ENCODE data around the gene CPXM2. TPM values are rescaled to one million over a fixed set of nuclear protein-coding genes. Genes with fewer than 3 reads are reported as not detected.

CPXM2 gene
- total RNA-seq, 3 donors from 2014 or later (not counting 1 experiment from before 2014, with no cell fraction given), result not detected

- no peak overlapping the region for H3K4me3 ChIP-seq (ENCODE audit: low read length)
Observed at GRCh38 chr10:123879606-123880257, 11.9 kb downstream of the CPXM2 start.

GRCh38 chr10:123878666-123879303 is 12.8 kb downstream of the CPXM2 start:
- no peak overlapping the region for H3K27ac Mint-ChIP-seq
- no peak overlapping the region for H3K4me3 Mint-ChIP-seq
- no peaks in the 10 kb centered on the region for H3K9me3 Mint-ChIP-seq
- peaks cover 7 to 13% of the 10 kb centered on the region in 2 donors for H3K4me1 Mint-ChIP-seq
- Histone ChIP-seq H3K27ac (ENCODE audit: low read length) (no peak overlapping the region), H3K9me3 (ENCODE audit: control insufficient read depth, insufficient read depth, low read length) (no peaks in the 10 kb centered on the region), H3K36me3 (ENCODE audit: control insufficient read depth, insufficient read depth, low read length) (no peaks in the 10 kb centered on the region), H3K4me1 (ENCODE audit: control insufficient read depth, insufficient read depth, low read length) (peaks cover 4% of the 10 kb centered on the region), H3K27me3 (ENCODE audit: control insufficient read depth, insufficient read depth, low read length) (no peaks in the 10 kb centered on the region), H3K4me3 (ENCODE audit: low read length) (no peak overlapping the region)
- DNase-seq (no peak), ATAC-seq (no peak)
- peaks cover 0 to 5% of the 10 kb centered on the region in 2 donors for H3K27me3 Mint-ChIP-seq (ENCODE audit: low read depth in 2 of 2)
- 80% methylated on average over 7 of the region's 7 CpGs for WGBS (ENCODE audit: insufficient coverage)
- H3K36me3 Mint-ChIP-seq, result no peaks in the 10 kb centered on the region
- intact Hi-C loops (cut with micrococcal nuclease), result no loop called here
- TF ChIP-seq CTCF (IDR thresholded peaks at IDR 0.05), result no peak

More at GRCh38 chr10:123879606-123880257, 11.9 kb downstream of the CPXM2 start:
- H3K9me3 Mint-ChIP-seq, result no peaks in the 10 kb centered on the region
- no peak for TF ChIP-seq CTCF (IDR thresholded peaks at IDR 0.05)
- intact Hi-C loops (cut with micrococcal nuclease), result no loop called here
- no peak for DNase-seq
- no peaks in the 10 kb centered on the region for H3K9me3 ChIP-seq (ENCODE audit: control insufficient read depth, insufficient read depth, low read length)
- H3K4me1 Mint-ChIP-seq, result peaks cover 0 to 6% of the 10 kb centered on the region in 2 donors
- 79% methylated on average over 6 of the region's 10 CpGs for WGBS (ENCODE audit: insufficient coverage)
- H3K4me3 Mint-ChIP-seq, result no peak overlapping the region
- H3K27me3 ChIP-seq (ENCODE audit: control insufficient read depth, insufficient read depth, low read length), result no peaks in the 10 kb centered on the region
- peaks cover 0 to 9% of the 10 kb centered on the region in 2 donors for H3K27me3 Mint-ChIP-seq (ENCODE audit: low read depth in 2 of 2)
- no peak overlapping the region for H3K27ac ChIP-seq (ENCODE audit: low read length)
- H3K4me1 ChIP-seq (ENCODE audit: control insufficient read depth, insufficient read depth, low read length), result peaks cover 1% of the 10 kb centered on the region
- H3K36me3 Mint-ChIP-seq, result no peaks in the 10 kb centered on the region
- H3K36me3 ChIP-seq (ENCODE audit: control insufficient read depth, insufficient read depth, low read length), result no peaks in the 10 kb centered on the region
- ATAC-seq, result no peak
- no peak overlapping the region for H3K27ac Mint-ChIP-seq

GRCh38 chr10:123870260-123870659 is 21.3 kb downstream of the CPXM2 start:
- Mint-ChIP-seq H3K9me3 (no peaks in the 10 kb centered on the region), H3K4me1 (peaks cover 7 to 13% of the 10 kb centered on the region in 2 donors), H3K27me3 (ENCODE audit: low read depth in 2 of 2) (peaks cover 28 to 34% of the 10 kb centered on the region in 2 donors), H3K27ac (no peak overlapping the region), H3K36me3 (peaks cover 5% of the 10 kb centered on the region), H3K4me3 (no peak overlapping the region)
- H3K4me3 ChIP-seq (ENCODE audit: low read length), result no peak overlapping the region
- ATAC-seq (no peak), DNase-seq (no peak)
- intact Hi-C loops (cut with micrococcal nuclease), result no loop called here
- H3K9me3 ChIP-seq (ENCODE audit: control insufficient read depth, insufficient read depth, low read length), result no peaks in the 10 kb centered on the region
- H3K36me3 ChIP-seq (ENCODE audit: control insufficient read depth, insufficient read depth, low read length), result no peaks in the 10 kb centered on the region
- 81% methylated on average over 8 of the region's 8 CpGs for WGBS (ENCODE audit: insufficient coverage)
- TF ChIP-seq CTCF (IDR thresholded peaks at IDR 0.05), result no peak
- no peak overlapping the region for H3K27ac ChIP-seq (ENCODE audit: low read length)
- H3K4me1 ChIP-seq (ENCODE audit: control insufficient read depth, insufficient read depth, low read length), result peaks cover 4% of the 10 kb centered on the region
- H3K27me3 ChIP-seq (ENCODE audit: control insufficient read depth, insufficient read depth, low read length), result no peaks in the 10 kb centered on the region
